Stimulated activated CD8-positive, alpha-beta memory T cell treated with anti-CD3 and anti-CD28 coated beads, Interleukin-15, amount 100 ng/mL, for 24 hours (primary cell): ENCODE data around the gene MOB3A.

Experiments
- DNase-seq: peaks from one replicate; pipeline ENCODE4 v3.0.0-alpha.2; 2020; ENCODE audit warnings: low read depth

The MOB3A gene

DNA sequence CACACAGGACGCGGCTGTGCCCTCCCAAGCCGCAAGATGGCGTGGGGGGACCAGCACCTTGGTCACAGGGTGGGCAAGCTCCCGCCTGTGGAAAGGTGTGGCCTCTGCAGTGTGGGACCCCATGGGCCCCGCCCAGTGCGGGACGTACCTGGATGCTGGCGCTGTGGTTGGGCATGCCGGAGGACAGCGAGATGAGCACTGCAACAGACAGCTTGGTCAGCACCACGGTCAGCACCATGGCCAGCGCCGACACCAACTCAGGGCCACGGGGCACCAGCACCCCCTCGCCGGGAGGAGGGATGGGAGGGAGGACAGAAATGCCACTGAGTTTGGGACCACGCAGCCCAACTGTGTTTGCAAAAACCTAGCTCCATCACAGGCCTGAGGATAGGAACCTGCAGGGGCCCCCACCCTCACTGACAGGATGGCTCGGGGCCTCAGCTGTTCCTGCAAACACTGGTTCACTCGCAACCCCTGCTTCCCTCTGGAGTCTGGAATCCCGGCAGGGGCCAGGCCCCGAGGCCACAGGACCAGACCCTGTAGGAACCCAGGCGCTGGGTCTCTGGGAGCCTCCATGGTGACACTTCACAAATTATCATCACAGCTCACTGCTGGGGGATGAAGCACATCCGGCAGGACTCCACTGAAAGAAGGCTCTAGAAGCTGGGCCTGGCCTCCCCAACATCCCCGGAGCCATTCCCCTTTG, 27.7 kb upstream of the MOB3A start:
- no peak for DNase-seq

DNA sequence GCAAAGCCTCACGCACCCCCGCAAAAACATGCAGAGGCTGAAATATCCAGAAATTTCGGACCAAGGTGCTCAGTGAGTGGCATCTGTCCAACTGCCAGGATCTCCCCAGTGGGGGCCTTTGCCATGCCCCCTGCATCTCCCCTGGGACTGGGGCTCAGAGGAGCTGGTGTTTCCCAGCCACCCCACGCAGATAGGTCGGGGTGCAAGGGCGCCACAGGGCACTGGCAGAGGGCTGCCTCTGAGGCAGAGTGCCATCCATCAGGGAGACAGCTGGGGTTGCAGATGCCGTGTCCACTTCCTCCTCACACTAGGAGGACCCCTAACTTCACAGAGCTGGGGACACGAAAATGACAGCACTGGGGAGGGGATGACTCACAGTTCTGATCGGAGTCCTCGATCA, 26.9 kb upstream of the MOB3A start:
- DNase-seq, result no peak

DNA sequence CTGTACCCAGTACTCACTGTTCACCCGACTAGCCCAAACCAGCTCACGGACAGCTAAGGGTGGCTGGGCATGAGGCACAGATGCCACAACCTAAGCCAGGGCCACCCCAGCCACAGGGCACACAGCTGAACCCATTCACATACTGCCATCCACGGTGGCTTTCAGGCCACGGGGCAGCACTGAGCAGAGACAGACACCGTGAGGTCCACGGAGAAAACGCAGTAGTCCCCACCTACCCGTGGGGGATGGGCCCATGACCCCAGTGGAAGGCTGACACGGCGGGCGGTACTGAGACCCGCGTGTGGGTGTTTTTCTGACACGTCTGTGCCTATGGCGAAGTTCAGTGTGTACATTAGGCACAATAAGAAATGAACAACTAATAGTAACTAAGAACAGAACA, 26.1 kb upstream of the MOB3A start:
- DNase-seq, result no peak

DNA sequence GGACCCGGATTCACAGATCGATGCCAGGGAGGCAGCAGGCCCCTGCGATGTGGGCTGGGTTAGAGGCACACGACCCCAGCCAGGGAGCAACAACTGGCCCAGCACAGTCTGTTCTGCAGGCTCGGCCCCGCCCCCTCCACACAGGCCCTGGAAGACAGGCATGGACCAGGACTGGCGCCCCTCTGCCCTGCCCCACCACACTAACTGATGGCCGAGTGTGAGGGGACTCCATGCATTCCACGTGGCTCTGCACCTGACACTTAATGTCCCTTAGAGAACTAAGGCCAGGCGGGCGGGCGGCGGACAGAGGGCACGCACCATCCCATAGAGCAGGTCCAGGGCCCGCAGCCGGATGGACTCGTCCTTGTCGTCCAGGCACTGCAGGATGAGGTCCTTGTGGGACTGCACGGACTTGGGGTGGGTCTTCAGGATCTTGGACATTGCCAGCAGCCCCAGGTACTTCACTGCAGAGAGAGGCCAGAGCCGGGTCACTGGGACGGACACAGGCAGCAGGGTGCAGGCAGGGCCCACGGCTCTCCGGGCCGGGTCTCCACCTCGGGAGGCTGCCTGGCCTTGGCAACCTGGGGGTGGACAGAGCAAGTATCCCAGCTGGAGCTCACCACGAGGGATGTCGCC, 25.4 kb upstream of the MOB3A start:
- DNase-seq, result no peak

DNA sequence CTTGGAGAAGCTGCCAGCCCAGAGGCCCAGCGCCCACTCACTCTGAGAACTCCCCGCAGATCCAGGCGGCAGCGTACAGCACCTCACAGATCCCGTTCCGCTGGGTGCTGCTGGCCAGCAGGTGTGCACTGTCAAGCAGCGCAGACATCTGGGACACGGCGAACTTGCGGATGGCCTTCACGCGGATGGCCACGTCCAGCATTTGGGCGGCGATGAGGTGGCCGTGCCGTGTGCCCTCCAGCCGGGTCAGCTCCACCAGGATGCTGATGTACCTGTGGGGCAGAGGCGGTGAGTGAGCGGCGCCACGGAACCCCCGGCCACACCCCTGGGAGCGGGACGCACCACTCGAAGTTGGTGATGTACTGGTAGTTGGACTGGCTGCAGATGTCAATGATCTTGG, 24.7 kb upstream of the MOB3A start:
- no peak for DNase-seq

DNA sequence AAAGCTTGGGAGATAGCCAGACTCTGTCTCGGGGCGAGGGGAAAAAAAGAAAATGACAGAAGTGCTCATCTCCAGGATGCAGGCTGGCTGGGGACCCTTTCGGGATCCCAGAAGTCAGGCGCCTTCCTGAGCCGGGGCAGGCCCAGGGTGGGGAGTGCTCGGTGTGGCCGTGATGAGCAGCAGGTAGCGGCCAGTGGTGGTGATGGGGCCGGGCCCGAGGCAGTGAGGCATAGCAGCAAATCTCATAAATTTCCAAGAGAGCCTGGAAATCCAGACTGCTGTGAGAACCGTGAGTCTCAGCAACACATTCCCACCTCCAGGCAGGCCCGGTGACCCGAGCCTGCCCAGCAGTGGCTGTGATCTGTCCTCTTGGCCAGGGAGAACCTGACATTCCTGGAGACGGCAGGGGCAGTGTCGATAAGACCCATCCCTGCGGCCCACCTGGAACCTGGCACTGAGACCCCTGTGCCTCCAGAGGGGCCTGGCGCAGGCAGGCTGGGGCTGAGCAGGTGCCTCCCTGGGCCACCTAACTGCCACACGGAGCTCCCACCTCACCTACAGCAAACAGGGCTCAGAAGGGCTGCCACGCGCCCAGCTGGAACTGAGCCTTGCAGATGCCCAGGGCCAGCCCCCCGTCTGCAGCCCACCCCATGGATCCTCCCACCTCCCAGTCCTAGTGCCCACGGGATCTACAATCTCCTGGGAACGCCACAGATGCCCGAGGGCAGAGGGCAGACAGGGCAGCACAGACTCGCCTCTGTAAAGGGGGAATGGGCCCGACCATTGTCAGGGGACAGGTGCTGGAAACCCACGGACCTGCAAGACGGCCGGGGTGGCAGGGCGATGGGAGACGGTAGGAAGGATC, 24.0 kb upstream of the MOB3A start:
- DNase-seq, result no peak

DNA sequence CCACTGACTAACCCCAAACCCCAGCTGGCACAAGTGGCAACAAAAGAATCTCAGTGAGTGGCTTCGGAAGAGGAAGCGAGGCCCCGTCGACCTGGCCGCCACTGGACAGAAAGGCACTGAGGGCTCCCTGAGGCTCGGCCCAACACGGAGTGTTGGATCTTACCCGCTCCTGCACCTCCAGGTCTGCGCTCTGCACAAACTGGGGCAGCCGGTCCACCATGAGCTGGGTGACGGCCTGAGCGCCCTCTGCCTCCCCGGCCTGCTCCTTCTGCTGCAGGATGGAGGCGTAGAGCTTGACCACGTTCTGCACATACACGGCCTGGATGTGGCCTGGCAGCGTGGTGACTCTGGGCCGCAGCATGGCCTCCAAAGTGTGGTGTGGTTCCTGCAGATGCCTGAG, 22.3 kb upstream of the MOB3A start:
- DNase-seq, result no peak

DNA sequence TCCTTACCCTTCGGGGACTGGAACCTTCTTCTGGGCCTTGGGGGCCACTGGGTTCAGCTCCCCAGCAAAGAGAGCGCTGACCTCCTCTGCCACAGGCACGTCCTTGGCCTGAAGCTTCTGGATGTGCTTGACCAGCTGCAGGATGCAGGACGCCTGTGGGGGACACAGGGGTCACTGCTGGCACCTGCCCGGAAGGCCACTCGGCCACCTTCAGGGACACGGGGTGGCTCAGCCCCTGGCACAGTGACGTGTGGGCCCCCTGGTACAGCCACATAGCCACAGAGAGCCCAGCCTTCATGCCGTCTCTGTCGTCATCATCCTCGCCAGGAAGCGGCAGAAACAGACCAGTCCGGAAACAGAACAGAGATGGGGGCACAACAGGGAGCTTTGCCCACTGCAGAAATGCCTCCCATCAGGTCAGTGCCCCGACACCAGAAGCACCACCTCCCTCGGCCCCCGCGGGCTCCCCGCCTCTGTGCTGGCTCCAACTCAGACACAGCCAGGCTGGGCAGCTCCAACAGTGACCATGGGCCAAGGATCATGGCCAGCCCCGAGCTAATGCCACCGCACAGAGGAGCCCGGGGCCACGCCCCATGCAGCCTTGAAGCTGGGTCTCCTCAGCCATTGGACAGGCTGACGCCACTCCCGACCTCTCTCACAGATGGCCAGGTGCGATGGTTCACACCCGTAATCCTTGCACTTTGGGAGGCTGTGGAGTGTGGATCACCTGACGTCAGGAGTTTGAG, 21.3 kb upstream of the MOB3A start:
- no peak for DNase-seq

DNA sequence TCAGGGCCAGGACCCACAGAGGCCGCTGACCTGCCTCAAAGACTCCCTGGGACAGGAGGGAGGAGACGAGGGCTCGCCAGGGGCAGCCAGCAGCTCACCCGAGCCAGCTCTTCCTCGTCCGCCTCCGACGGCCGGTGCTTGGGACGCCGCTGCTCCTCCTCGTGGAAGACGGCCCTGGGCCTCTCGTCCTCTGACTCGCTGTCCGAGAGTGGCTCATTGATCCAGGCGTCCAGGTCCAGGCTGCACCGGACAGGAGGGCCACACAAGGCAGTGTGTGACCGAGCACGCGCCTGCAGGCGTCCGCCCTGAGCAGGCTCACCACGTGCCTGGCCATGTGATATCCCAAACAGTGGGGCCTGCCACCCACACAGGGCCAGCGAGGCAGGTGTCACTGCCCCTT, 20.4 kb upstream of the MOB3A start:
- DNase-seq, result no peak

DNA sequence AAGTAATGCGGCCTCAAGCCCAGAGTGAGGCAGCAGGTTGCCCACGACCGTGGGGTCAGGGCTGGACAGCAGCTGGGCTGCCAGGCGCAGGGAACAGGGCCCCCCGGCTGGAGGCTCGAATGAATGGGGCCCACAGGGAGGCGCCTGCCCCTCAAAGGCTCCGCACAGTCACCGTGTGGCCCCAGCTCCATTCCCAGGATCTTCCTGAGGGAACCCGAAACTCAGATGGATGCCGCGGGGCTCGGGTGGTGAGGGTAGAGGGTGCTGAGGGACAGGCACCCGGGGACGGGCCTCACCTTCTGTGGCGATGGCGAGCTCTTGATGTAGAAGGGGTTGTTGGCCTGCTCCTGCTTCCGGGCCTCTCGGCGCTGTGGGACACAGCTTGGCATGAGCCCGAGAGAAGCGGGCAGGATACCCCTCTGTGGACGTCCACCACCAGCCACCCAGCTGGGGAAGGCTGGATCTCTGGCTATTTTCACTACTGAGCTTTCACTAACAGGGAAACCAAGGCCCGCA, 19.8 kb upstream of the MOB3A start:
- no peak for DNase-seq

DNA sequence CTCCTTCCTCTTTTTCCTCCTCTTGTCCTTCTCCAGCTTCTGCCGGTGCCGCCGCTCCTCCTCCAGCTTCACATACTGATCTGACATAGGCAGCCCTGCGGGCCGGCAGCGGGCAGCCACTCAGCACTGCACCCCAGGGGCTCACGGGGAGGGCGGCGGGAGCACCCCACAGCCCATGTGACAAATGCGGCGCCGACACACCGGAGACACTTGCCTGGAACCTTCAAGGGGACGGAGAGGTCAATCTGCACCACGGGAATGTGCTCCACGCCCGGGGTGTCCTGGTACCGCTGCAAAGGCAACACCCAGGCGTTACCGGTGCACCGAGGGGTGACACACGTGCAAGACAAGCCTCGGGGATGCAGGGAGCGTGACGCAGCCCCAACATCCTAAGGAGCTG, 19.2 kb upstream of the MOB3A start:
- DNase-seq, result no peak

DNA sequence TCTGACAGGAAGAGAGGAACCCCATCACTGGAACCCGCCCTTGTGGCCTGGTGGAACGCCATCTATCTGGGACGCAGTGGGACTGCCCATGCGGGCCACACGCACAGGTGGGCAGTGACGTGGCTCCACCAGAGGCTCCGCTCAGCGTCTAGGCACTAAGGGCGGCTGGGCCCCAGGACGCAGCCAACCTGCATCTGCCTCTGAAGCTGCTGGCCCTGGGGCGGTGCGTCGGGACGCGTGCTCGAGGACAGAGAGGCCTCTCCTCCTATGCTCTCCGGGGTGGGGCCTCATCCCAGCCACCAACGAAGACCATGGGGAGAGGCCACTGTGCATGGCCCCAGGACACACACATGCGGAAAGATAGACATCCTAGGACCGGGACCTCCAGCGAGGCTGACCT, 18.7 kb upstream of the MOB3A start:
- DNase-seq, result no peak

DNA sequence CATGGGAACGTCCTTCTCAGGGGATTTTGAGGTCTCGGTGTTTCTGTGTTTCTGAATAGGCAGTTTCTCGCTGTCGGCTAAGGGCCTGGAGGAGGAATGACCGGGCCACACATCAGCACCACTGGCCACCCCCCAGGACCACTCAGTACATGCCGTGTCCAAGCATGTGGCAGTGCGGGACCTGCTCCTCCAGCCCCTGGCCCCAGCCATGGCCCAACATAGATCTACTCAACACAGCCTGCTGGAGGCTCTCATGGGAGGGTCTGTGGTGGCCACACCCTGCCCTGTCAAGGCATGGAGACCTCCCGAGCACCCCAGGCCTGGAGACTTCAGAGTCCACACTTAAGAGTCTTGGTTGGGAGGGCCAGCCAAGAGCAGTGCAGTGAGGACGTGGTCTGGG, 18.1 kb upstream of the MOB3A start:
- no peak for DNase-seq

DNA sequence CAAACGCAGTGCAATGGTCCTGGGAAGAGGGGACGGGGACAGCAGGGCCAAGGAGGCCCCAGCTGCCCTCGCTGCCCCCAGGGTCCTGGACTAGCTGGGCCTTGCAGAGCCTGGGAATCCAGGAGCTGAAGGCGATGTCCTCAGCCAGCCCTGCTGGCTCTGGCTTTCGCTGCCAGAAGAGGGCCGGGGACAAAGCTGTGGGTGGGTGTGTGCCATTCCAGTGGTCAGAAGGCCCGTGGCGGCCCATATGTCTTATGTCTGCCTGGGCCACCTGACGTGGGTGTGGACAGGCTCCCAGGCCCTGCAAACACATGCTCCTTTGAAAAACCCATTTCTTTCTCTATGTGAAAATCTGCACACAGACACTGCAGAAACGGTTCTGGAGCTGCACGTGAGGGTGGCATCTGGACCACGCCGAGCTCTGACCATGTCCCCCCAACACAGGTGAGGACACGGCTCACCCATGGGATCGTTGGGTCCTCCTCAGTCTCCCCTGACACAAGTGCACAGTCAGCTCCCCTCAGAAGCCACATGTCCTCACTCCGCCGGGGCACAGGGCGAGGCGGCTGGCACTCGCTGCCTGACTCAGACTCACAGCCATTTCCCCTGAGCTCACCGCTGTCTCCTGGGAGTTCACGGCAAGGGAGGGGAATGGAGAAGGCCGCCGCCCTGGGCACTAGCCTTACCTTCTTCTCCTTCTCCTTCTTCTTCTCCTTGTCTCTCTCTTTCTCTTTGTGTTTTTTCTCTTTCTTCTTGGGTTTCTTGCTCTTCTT, 17.5 kb upstream of the MOB3A start:
- DNase-seq, result no peak

DNA sequence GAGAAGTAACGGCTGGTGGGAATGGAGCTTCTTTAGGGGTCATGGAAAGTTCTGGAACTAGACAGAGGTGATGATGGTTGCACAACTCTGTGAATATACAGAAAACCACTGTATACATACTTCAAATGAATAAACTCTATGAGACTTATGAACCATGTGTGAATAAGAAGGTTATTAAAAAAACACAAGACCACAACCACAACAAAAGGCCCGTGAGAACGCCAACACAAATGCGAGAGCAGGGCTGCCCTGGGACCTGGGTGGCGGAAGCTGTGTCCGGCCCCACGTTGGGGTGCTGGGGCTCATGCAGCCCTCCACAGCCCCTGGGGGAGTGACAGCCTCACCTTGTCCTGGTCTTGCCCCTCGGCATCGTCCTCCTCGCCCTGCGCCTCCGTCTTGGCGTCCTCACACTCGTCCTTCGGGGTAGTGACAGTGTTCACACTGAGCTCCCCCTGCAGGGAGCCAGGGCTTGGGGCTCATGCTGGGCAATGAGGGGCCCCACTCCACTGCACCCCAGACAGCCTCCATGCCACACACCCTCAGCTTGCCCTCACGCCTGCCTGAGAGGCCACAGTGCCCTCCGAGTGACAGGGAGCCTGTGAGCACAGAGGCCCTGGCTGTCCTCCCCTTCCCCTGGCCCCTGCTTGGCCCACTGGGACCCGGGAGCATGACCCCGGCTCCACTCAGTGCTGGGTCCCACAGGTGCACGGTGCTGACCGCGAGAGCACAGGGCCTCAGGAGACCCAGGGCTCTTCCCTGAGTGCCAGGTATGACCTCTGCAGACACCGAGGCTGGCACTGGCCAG, 16.6 kb upstream of the MOB3A start:
- no peak for DNase-seq

DNA sequence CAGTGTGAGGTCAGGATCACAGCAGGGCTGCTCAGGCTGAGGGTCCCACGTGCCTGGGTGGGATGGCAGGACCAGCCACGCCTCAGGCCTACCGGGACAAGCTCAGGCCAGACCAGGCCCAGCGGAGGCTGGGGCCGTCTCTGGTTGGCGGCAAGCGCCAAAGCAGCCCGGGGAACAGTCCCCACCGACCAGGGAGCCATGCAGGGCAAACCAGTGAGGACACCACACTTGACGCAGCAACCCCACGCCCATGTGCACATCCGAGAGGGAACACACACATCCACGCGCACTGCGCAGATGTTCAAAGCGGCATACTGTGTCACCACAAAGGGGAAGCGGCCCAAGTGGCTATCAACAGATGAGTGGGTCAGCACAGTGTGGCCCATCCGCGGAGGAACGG, 15.8 kb upstream of the MOB3A start:
- DNase-seq, result no peak

DNA sequence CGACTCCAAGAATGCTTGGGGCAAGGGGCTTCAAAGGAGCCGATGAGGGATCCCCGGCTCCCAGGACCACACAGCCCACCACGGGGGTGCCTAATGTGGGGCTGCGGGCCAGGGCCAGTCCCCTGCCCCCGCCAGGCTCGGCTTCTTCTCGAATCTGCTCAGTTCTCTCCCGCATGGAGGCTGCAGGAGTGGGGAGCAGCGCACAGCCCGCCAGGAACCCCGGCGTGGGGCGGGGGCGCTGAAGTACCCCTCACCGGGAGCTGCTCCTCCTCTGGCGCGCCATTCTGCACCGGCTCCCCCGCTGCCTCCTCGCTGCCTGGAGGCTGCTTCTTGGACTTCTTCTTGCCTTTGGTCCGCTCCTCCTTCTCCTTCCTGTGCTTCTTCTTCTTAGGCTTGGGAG, 15.3 kb upstream of the MOB3A start:
- DNase-seq, result no peak

DNA sequence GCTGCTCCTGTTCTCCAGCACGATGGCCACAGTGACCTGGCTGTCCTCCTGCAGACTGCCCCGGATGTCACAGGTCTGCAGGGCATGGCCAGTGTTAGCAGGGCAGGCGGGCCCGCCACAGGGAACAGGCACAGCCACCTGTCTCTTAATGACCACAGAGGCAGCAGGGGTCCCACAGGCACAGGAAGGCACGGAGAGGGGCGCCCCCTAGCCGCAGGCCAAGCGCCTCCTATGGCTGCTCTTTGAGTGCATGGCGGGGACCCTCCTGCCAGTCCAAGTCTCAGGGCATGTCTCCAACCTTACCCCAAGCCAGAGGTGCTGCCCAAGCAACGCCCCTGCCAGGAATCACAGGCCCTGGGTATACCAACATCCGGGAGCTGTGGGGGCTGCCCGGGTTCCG, 14.7 kb upstream of the MOB3A start:
- DNase-seq, result no peak

DNA sequence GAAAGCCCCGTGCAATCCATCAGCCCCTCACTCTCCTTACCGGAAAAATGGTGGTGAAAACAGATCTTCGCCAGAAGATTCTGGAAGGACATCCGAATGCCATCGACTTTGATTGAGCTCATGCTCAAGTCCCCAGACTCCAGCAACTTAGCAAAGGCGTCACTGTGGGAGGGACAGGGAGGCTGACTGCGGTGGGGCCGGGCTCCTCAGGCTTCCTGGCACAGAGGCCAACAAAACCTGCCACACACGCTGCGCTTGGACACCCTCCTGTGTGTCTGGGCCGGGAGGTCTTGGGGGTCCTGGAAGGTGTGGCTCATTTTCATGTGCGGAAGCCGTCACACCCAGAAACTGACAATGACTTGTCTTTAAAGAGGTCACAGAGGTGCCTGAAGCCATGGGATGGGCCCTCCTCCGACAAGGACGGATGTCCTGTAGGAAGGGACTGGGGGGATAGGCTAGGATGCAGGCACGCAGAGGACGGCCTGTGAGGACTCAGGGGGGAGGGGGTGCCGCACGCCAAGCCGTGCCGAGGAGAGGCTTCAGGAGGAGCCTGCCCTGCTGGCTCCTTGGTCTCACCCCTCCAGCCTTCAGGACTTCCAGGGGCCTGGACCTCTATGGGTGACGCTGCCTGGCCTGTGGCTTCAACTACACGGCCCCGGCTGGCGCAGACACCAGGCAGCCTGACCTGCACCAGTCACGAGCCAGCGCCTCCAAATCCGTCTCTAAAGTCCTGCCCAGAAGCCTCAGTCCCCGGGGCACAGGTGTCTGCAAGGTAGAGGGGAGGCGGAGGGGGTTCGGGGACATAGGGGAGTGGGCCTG, 13.1 kb upstream of the MOB3A start:
- DNase-seq, result no peak
